Endodermal cell (in vitro differentiated cells): ENCODE measurements around the gene TAL1. TPM values are rescaled to one million over a fixed set of nuclear protein-coding genes. Genes with fewer than 3 reads are reported as not detected.

Source experiments
- DNase-seq: peaks from one replicate; pipeline ENCODE4 v3.0.0-alpha.2; 2017
- H3K27ac ChIP-seq: 2 replicates; pipeline ENCODE4 v1.5.1; 2013; ENCODE audit warnings: mild to moderate bottlenecking, low read depth, low read length, moderate library complexity
- H3K27me3 ChIP-seq: 2 replicates; pipeline ENCODE4 v1.6.1; 2013; ENCODE audit warnings: mild to moderate bottlenecking, low read length, moderate library complexity; ENCODE audit not compliant: insufficient read depth, control insufficient read depth, poor library complexity, severe bottlenecking
- H3K36me3 ChIP-seq: 2 replicates; pipeline ENCODE4 v1.7.0; 2013; ENCODE audit warnings: mild to moderate bottlenecking, low read length, moderate library complexity; ENCODE audit not compliant: control insufficient read depth, insufficient read depth
- H3K4me1 ChIP-seq: one replicate; pipeline ENCODE4 v1.7.0; 2013; ENCODE audit warnings: low read length; ENCODE audit not compliant: control insufficient read depth, insufficient read depth
- H3K4me3 ChIP-seq: 2 replicates; pipeline ENCODE4 v1.5.1; 2013; ENCODE audit warnings: mild to moderate bottlenecking, low read length, moderate library complexity
- H3K9ac ChIP-seq: 2 replicates; pipeline ENCODE4 v1.6.1; 2013; ENCODE audit warnings: mild to moderate bottlenecking, low read length, moderate library complexity; ENCODE audit not compliant: poor library complexity, severe bottlenecking; ENCODE audit errors: extremely low read depth
- H3K9me3 ChIP-seq: 2 replicates; pipeline ENCODE4 v1.6.1; 2013; ENCODE audit warnings: mild to moderate bottlenecking, low read length, moderate library complexity; ENCODE audit not compliant: control insufficient read depth
- H3K27ac Mint-ChIP-seq: 2 replicates; pipeline ENCODE4 v1.8.0; 2020; ENCODE audit warnings: mixed read lengths
- H3K27me3 Mint-ChIP-seq: 2 replicates; pipeline ENCODE4 v1.8.0; 2021; ENCODE audit warnings: mild to moderate bottlenecking, mixed read lengths; ENCODE audit not compliant: insufficient read depth
- H3K36me3 Mint-ChIP-seq: 2 replicates; pipeline ENCODE4 v1.8.0; 2020; ENCODE audit warnings: low read depth, mixed read lengths
- H3K4me1 Mint-ChIP-seq: 2 replicates; pipeline ENCODE4 v1.8.0; 2020; ENCODE audit warnings: mixed read lengths
- H3K4me3 Mint-ChIP-seq: 2 replicates; pipeline ENCODE4 v1.8.0; 2020; ENCODE audit warnings: mild to moderate bottlenecking, moderate library complexity, mixed read lengths
- H3K9me3 Mint-ChIP-seq: 2 replicates; pipeline ENCODE4 v1.8.0; 2020; ENCODE audit warnings: mild to moderate bottlenecking, mixed read lengths
- WGBS, 2 experiments: methylation state at CpG; one replicate each; pipeline versions ENCODE4 v1.1.5 to v1.1.7; 2013; ENCODE audit warnings: missing lambda C conversion rate in 2 of 2, mixed read lengths in 1 of 2; ENCODE audit not compliant: insufficient coverage in 1 of 2, insufficient read length in 1 of 2; 5-methylcytosine and 5-hydroxymethylcytosine counted together
- total RNA-seq, 2 donors: library from RNA; stranded (reverse); fragmentation: NEBNext Ultra II Directional in 1 of 2; extraction: Animal tissue kit (Norgen Biotek cat#: 25700) in 1 of 2; gene quantifications; 2 replicates in 1 of 2; 3 replicates in 1 of 2; pipeline ENCODE4 v1.2.1, GENCODE V29; 2021
- TF ChIP-seq, protein P1 (sequence below): fragments of 200-600 bp; sonication (generic); conservative IDR thresholded peaks from 2 replicates; pipeline ENCODE4 v1.5.0; 2021; ENCODE audit warnings: antibody characterized with exemption, mild to moderate bottlenecking

Gene TAL1
- total RNA-seq, 2 donors from 2014 or later = 0.04 TPM; not detected in 1

GRCh38 chr1:47213230-47213963 is 18.6 kb downstream of the TAL1 start:
- Histone ChIP-seq H3K4me1 (no peaks in the 10 kb centered on the region), H3K27ac (no peak overlapping the region), H3K9ac (no peak overlapping the region), H3K9me3 (no peaks in the 10 kb centered on the region), H3K4me3 (no peak overlapping the region), H3K36me3 (no peaks in the 10 kb centered on the region), H3K27me3 (peaks cover 25% of the 10 kb centered on the region)
- no peak overlapping the region for H3K27ac Mint-ChIP-seq
- peak; percentile 25 for DNase-seq
- peaks cover 7% of the 10 kb centered on the region for H3K4me1 Mint-ChIP-seq
- no peaks in the 10 kb centered on the region for H3K36me3 Mint-ChIP-seq
- peaks cover 38% of the 10 kb centered on the region for H3K27me3 Mint-ChIP-seq
- TF ChIP-seq, protein P1, sequence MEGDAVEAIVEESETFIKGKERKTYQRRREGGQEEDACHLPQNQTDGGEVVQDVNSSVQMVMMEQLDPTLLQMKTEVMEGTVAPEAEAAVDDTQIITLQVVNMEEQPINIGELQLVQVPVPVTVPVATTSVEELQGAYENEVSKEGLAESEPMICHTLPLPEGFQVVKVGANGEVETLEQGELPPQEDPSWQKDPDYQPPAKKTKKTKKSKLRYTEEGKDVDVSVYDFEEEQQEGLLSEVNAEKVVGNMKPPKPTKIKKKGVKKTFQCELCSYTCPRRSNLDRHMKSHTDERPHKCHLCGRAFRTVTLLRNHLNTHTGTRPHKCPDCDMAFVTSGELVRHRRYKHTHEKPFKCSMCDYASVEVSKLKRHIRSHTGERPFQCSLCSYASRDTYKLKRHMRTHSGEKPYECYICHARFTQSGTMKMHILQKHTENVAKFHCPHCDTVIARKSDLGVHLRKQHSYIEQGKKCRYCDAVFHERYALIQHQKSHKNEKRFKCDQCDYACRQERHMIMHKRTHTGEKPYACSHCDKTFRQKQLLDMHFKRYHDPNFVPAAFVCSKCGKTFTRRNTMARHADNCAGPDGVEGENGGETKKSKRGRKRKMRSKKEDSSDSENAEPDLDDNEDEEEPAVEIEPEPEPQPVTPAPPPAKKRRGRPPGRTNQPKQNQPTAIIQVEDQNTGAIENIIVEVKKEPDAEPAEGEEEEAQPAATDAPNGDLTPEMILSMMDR = no peak
- H3K9me3 Mint-ChIP-seq = no peaks in the 10 kb centered on the region
- 64% methylated on average over 6 to 11 of the region's 11 CpGs for WGBS, 2 experiments
- H3K4me3 Mint-ChIP-seq = no peak overlapping the region

DNA sequence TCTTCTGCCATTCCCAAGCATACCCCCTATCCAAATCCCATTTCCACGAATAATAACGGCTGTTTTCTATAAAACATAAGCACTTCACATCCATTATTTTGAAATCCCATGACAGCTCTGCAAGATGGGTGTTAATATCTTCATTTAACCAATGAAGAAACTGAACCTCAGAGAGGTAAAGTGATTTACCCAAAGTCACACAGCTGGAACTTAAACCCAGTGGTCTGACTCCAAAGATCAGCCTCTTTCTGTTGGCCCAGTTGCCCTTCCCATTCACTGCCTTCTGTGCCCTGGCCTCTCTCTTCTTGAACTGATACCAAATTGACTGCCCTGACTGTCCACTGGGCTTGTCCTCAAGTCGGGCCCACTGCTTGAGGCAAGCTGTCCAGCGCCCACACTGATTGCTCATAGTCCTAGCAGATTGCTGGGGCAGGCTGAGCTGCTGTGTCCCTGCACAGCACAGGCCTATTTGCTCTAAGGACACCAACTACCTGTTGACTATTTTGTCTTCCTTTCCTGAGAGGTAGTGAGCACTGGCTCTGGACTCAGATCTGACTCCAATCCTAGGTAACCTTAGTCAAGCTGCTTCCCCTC is 19.3 kb downstream of the TAL1 start:
- Mint-ChIP-seq H3K4me3 (no peak overlapping the region), H3K4me1 (peaks cover 8% of the 10 kb centered on the region), H3K36me3 (no peaks in the 10 kb centered on the region), H3K27ac (no peak overlapping the region), H3K27me3 (peaks cover 39% of the 10 kb centered on the region), H3K9me3 (no peaks in the 10 kb centered on the region)
- Histone ChIP-seq H3K9ac (no peak overlapping the region), H3K27ac (no peak overlapping the region), H3K4me1 (no peaks in the 10 kb centered on the region), H3K4me3 (no peak overlapping the region), H3K36me3 (no peaks in the 10 kb centered on the region), H3K27me3 (peaks cover 25% of the 10 kb centered on the region), H3K9me3 (no peaks in the 10 kb centered on the region)
- TF ChIP-seq, protein P1 = no peak
- DNase-seq = peak; percentile 38
- 84 to 92% methylated on average over 4 of the region's 4 CpGs for WGBS, 2 experiments

DNA sequence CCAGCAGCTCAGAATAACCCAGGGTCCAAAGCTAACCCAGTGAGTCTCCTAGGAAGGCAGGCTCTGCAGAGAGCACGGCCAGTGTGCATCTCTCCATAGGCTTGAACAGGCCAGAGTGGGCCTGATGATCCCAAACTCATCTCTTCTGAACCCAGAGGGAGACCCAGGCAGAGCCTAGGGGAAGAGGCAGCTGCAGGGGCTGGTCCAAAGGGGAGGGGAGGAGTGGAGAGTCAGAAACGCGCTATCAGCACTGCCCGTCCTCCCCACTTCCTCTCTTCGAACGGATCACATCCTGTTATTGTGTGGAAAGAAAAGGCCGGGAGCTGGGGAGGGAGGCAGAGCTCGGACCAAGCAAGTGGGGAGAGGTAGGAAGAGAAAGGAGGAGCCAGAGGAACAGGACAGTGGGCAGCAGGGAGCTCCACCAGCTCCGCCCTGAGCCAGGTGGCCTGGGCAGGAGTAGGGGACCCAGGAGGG is 20.2 kb downstream of the TAL1 start:
- Mint-ChIP-seq H3K36me3 (no peaks in the 10 kb centered on the region), H3K9me3 (no peaks in the 10 kb centered on the region), H3K4me1 (peaks cover 8% of the 10 kb centered on the region), H3K4me3 (no peak overlapping the region), H3K27me3 (peaks cover 39% of the 10 kb centered on the region), H3K27ac (no peak overlapping the region)
- Histone ChIP-seq H3K27ac (no peak overlapping the region), H3K36me3 (no peaks in the 10 kb centered on the region), H3K9ac (no peak overlapping the region), H3K4me1 (no peaks in the 10 kb centered on the region), H3K4me3 (no peak overlapping the region), H3K9me3 (no peaks in the 10 kb centered on the region), H3K27me3 (peaks cover 25% of the 10 kb centered on the region)
- TF ChIP-seq, protein P1 = no peak
- peak; percentile 61 for DNase-seq
- 76 to 92% methylated on average over 1 to 9 of the region's 9 CpGs for WGBS, 2 experiments
